Endothelial cell of umbilical vein (primary cell): ENCODE data around the gene CERK. TPM values are rescaled to one million over a fixed set of nuclear protein-coding genes. Genes with fewer than 3 reads are reported as not detected.
A peak's percentile ranks its signal among the peaks of the same experiment; 100 is the strongest.

Source experiments
- BruUV-seq: library from RNA; stranded (reverse); fragments of 400-500 nt; replicated peaks from 2 replicates; lab custom pipeline; 2021; lab: Mats Ljungman, UMichigan
- CTCF ChIA-PET: fragments of 300-600, 350-600 bp; sonication (Branson Sonifier 250); formaldehyde crosslinking; loops from one replicate; lab custom pipeline; 2021; ENCODE audit warnings: antibody characterized with exemption, inconsistent platforms; lab: Charles Lee
- POLR2A ChIA-PET: fragments of 300-600, 350-600 bp; sonication (Branson Sonifier 250); formaldehyde crosslinking; loops from one replicate; lab custom pipeline; 2021; ENCODE audit warnings: antibody characterized with exemption, inconsistent platforms; lab: Charles Lee
- DNase-seq: peaks from one replicate; pipeline ENCODE4 v3.0.0-alpha.2; 2011; ENCODE audit warnings: low read depth, low spot score
- FAIRE-seq: peaks from 2 replicates; lab custom pipeline; 2011; peaks lifted over from hg19 to GRCh38; lab: Jason Lieb, UNC
- H2AFZ ChIP-seq: 2 replicates; pipeline ENCODE4 v1.6.0; 2012; ENCODE audit warnings: low read depth, low read length, control low read depth, inconsistent platforms
- H3K27ac ChIP-seq: 2 replicates; pipeline ENCODE4 v1.5.1; 2011; ENCODE audit warnings: low read depth, mild to moderate bottlenecking, control low read depth, low read length, moderate library complexity; ENCODE audit not compliant: insufficient read depth
- H3K27me3 ChIP-seq, 2 experiments: 2 replicates each; pipeline versions ENCODE4 v1.6.0 to v1.6.1; 2011; ENCODE audit warnings: low read length in 2 of 2, mixed read lengths in 1 of 2; ENCODE audit not compliant: control insufficient read depth in 2 of 2, insufficient read depth in 2 of 2
- H3K36me3 ChIP-seq, 2 experiments: 2 replicates in 1 of 2; 3 replicates in 1 of 2; pipeline ENCODE4 v1.5.1; 2011; ENCODE audit warnings: low read length in 2 of 2, mild to moderate bottlenecking in 1 of 2, moderate library complexity in 1 of 2; ENCODE audit not compliant: control insufficient read depth in 2 of 2, insufficient read depth in 2 of 2; ENCODE audit errors: extremely low read depth in 1 of 2
- H3K4me1 ChIP-seq: 3 replicates; pipeline ENCODE4 v1.5.1; 2011; ENCODE audit warnings: mild to moderate bottlenecking, low read length; ENCODE audit not compliant: control insufficient read depth, insufficient read depth; ENCODE audit errors: extremely low read depth
- H3K4me2 ChIP-seq: 2 replicates; pipeline ENCODE4 v1.6.1; 2011; ENCODE audit warnings: low read length, control low read depth, mixed read lengths; ENCODE audit not compliant: insufficient read depth
- H3K4me3 ChIP-seq, 3 experiments: fragments of 200-600 bp in 1 of 3; sonication (generic), shearing (Covaris generic) in 1 of 3; replicated peaks in 1 of 3; 2 replicates each; pipeline ENCODE4 v1.5.1; 2011 to 2016; ENCODE audit warnings: control low read depth in 3 of 3, low read length in 3 of 3, mild to moderate bottlenecking in 2 of 3, inconsistent platforms in 1 of 3, low read depth in 1 of 3, moderate library complexity in 1 of 3; ENCODE audit not compliant: insufficient read depth in 1 of 3
- H3K79me2 ChIP-seq: 2 replicates; pipeline ENCODE4 v1.6.0; 2012; ENCODE audit warnings: low read length, inconsistent platforms; ENCODE audit not compliant: control insufficient read depth, insufficient read depth
- H3K9ac ChIP-seq: replicated peaks from 2 replicates; pipeline ENCODE3; 2011; ENCODE audit warnings: low read length, control low read depth; ENCODE audit not compliant: insufficient read depth; ENCODE audit errors: extremely low read depth
- H3K9me1 ChIP-seq: replicated peaks from 3 replicates; pipeline ENCODE4 v1.6.0; 2011; ENCODE audit warnings: mild to moderate bottlenecking, low read length; ENCODE audit not compliant: control insufficient read depth, insufficient read depth; ENCODE audit errors: extremely low read depth
- H3K9me3 ChIP-seq: replicated peaks from 2 replicates; pipeline ENCODE4 v1.5.1; 2012; ENCODE audit warnings: low read length, inconsistent platforms; ENCODE audit not compliant: control insufficient read depth, insufficient read depth
- H4K20me1 ChIP-seq: replicated peaks from 2 replicates; pipeline ENCODE3; 2011; ENCODE audit warnings: mild to moderate bottlenecking, low read length; ENCODE audit not compliant: control insufficient read depth, insufficient read depth; ENCODE audit errors: extremely low read depth
- CTCF ChIP-seq, 2 donors: IDR thresholded peaks; 1 replicate in 1 of 2; 2 replicates in 1 of 2; pipeline ENCODE4 v1.5.1; 2011; ENCODE audit warnings: low read length in 2 of 2, mild to moderate bottlenecking in 2 of 2, moderate library complexity in 2 of 2, control low read depth in 1 of 2, inconsistent platforms in 1 of 2, low read depth in 1 of 2; ENCODE audit not compliant: insufficient read depth in 1 of 2; ENCODE audit errors: extremely low read depth in 1 of 2
- EZH2 ChIP-seq: IDR thresholded peaks from 2 replicates; pipeline ENCODE4 v1.6.1; 2012; ENCODE audit warnings: borderline replicate concordance, low read depth, mild to moderate bottlenecking, moderate library complexity, low read length, inconsistent platforms; ENCODE audit not compliant: severe bottlenecking
- GATA2 ChIP-seq: IDR thresholded peaks from 2 replicates; pipeline ENCODE4 v1.7.0; 2011; ENCODE audit warnings: low read depth, mild to moderate bottlenecking, moderate library complexity, mixed read lengths, low read length; ENCODE audit not compliant: insufficient read length, insufficient read depth
- JUN ChIP-seq: IDR thresholded peaks from 2 replicates; pipeline ENCODE4 v1.6.1; 2011; ENCODE audit warnings: borderline replicate concordance, low read depth; ENCODE audit not compliant: insufficient read length, insufficient read depth
- MYC ChIP-seq: IDR thresholded peaks from one replicate; pipeline ENCODE4 v1.6.1; 2011; ENCODE audit warnings: mild to moderate bottlenecking, low read depth, low read length
- POLR2A ChIP-seq: IDR thresholded peaks from 2 replicates; pipeline ENCODE4 v1.6.1; 2012; ENCODE audit warnings: low read depth, mild to moderate bottlenecking, control low read depth, low read length
- POLR2AphosphoS5 ChIP-seq: IDR thresholded peaks from 2 replicates; pipeline ENCODE4 v1.6.1; 2012; ENCODE audit warnings: low read depth, mild to moderate bottlenecking, control low read depth, low read length, moderate library complexity; ENCODE audit not compliant: insufficient read depth
- dilution Hi-C: fragments of 300-500 bp; cut with MboI; formaldehyde crosslinking; loops from one replicate; pipeline ENCODE4 v1.15.0; 2019; ENCODE audit warnings: low sequenced_read_pairs; ENCODE audit not compliant: extremely low pct_ligation_motif_present
- intact Hi-C: fragments of 100-400 bp; cut with micrococcal nuclease; formaldehyde crosslinking; loops from one replicate; pipeline ENCODE4 v1.10.0; 2022
- polyA plus RNA-seq, 4 experiments: library from polyadenylated mRNA; depleted of rRNA in 3 of 4; stranded (reverse) in 3 of 4; unstranded in 1 of 4; fragments of >200 nt; gene quantifications; 2 replicates each; pipeline versions ENCODE4 v1.2.1 to v1.2.3, GENCODE V29; 2011 to 2012; ENCODE audit warnings: missing spikeins in 1 of 4
- total RNA-seq: library from RNA; stranded (reverse); gene quantifications from 2 replicates; pipeline ENCODE4 v1.2.3, GENCODE V29; 2021

Gene CERK
- total and polyA plus RNA-seq, 2 donors (not counting 3 experiments of a cell fraction or from before 2014, with no cell fraction given): 61.1 to 88.0 TPM

GRCh38 chr22:46750863-46751443 is 12.9 kb upstream of the CERK start:
- H3K4me3 ChIP-seq: no peak overlapping the region
- H3K36me3 ChIP-seq: no peaks in the 10 kb centered on the region
- no peak for TF ChIP-seq POLR2AphosphoS5
- no peak for TF ChIP-seq JUN
- no peak for TF ChIP-seq EZH2
- TF ChIP-seq POLR2A: no peak
- TF ChIP-seq GATA2: no peak
- no peak for TF ChIP-seq CTCF (IDR thresholded peaks at IDR 0.05; ENCODE audit: extremely low read depth in 1 of 2, insufficient read depth in 1 of 2, low read depth in 1 of 2, low read length in 2 of 2)
- no peak for TF ChIP-seq MYC
- H3K79me2 ChIP-seq: no peaks in the 10 kb centered on the region
- FAIRE-seq: no peak
- no peak for DNase-seq
- no peaks in the 10 kb centered on the region for H3K9me1 ChIP-seq
- peaks cover 51% of the 10 kb centered on the region for H3K4me1 ChIP-seq
- intact Hi-C loops: no loop called here
- dilution Hi-C loops: no loop called here
- no peaks in the 10 kb centered on the region for H3K9me3 ChIP-seq
- H3K9ac ChIP-seq: no peak overlapping the region
- no TSS peak for BruUV-seq
- POLR2A ChIA-PET: no interaction called here
- peak overlapping the region; percentile 0 for H2AFZ ChIP-seq
- H3K27ac ChIP-seq: peak overlapping the region; percentile 90
- no peak overlapping the region for H3K4me2 ChIP-seq
- no peaks in the 10 kb centered on the region for H4K20me1 ChIP-seq
- H3K27me3 ChIP-seq: no peaks in the 10 kb centered on the region
- CTCF ChIA-PET: interaction anchor here (1.3 kb wide), 1 partner anchor 8 kb away, joined by 9 read pairs; no protein-coding TSS in a partner anchor
